ENCODE results near the gene POP5.
"Not testable (repeated sequence)": the region's sequence is repeated elsewhere in the genome, so short reads cannot be mapped to it uniquely, and the experiment has no call there.

POP5 gene

GRCh38 chr12:120536064-120536791 is 45.0 kb downstream of the POP5 start:
- peak in 2 of 5 donors; percentile 37 to 44 for DNase-seq

DNA sequence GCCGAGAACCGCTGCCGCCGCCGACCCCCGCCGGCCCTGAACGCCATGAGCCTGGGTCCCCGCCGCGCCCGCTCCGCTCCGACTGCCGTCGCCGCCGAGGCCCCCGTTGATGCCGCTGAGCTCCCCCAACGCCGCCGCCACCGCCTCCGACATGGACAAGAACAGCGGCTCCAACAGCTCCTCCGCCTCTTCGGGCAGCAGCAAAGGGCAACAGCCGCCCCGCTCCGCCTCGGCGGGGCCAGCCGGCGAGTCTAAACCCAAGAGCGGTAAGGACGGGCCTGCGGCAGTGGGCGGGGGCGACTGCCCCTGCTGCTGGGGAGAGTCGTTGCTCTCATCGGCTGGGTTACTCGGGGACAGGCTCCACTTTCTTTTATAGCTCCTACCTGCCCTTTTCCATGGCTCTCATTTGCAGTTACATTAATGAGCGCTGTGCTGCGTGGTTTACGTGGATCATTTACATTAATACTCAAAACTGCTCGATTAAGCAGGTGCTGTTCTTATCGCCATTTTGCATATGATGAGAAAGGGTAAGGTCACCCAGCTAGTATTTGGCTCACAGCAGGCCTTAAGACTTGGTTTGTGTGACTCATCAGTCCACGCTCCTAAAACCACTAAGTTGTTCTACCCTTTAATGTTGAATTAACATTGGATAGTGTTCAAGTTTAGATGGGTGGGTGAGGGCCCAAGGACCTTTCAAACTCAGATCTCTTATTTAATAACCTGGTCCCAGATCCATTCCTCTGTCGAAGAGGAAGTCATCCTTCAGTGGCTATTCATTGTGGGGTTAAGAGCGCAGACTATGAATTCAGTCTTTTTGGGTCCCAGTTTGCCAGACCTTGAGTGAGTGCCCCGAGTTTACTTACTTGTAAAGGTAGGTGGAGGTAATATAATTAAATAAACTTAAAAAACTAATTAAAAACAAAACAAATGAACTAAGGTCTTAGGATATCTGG is 46.2 kb downstream of the POP5 start:
- DNase-seq, result peak; percentile 19 to 60 (median 45)

GRCh38 chr12:120534203-120534702 is 46.9 kb downstream of the POP5 start, which contains the start of gene RNF10:
Gene RNF10, plus strand, starts transcription at chr12:120534356. Its CDS starts 456 bp downstream, at chr12:120534812.
- peak; percentile 56 to 89 (median 69) for DNase-seq

DNA sequence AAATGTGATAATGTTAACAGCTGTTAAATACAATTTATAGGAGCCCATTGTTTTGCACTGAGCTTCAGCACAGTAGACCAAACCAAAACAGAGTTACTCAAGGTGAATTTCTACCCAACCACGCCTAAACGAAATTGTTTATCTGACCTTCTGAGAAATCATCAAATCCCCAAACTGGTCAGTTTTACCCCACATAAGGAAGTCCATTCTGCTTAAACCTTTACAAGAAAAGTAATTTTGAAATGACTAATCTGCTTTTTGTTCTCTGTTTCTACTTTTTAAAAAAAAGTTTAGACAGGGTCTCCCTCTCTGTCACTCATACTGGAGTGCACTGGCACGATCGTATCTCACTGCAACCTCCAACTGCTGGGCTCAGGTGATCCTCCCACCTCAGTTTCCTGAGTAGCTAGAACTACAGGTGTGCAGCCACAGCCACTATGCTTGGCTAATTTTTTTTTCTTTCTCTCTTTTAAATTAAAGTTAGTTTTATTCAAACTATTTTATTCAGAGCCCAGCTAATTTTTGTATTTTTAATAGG is 48.4 kb downstream of the POP5 start:
- no peak for DNase-seq

DNA sequence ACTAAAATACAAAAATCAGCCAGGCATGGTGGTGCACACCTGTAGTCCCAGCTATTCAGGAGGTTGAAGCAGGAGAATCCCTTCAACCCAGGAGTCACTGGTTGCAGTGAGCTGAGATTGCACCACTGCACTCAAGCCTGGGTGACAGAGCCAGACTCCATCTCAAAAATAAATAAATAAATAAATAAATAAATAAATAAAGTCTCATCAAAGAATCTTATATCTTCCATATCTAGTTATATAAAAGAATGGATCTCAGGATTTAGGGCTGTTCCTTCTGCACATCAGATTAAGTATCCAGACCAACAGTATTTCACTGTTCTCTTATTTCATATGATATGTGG is 50.8 kb downstream of the POP5 start:
- DNase-seq, result not testable (repeated sequence)

DNA sequence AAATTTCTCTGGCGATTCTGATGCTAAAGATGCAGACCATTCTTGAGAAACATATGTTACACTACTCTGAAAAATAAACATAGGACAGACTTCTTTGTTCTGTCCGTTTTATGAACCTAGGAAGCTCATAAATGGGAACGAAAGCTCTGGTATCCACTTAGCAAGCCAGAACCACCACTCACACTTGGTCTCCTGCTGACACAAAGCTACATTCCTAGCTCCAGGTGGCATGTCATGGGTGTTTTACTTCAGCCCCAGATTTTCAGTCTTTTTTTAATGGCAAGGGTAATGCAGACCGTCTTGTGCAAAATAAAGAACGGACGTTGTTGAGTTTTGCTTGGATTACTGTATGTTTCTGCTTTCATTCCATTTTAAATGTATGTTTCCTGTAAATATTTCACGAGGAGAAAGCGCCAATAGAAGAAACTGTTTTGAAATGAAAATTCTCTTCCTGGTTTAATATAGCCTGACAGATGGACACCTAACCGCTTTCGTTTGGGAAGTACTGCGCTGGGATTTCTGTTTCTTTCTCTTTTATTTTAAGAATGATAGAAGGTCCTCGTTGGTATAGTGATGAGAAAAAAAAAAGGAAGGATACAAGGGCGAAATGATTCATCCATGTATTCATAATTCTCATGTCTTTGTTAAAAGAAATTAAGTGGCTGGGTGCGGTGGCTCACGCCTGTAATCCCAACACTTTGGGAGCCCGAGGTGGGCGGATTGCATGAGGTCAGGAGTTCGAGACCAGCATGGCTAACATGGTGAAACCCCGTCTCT is 51.4 kb downstream of the POP5 start:
- peak in 1 of 5 donors; percentile 17 for DNase-seq

- peak; percentile 53 to 84 (median 68) for DNase-seq
Observed at GRCh38 chr12:120528861-120529525, 52.2 kb downstream of the POP5 start, which contains the start of gene COQ5. Gene COQ5, minus strand, starts transcription at chr12:120529158. Its CDS starts 17 bp downstream, at chr12:120529141.
